Left ventricle myocardium superior (tissue), 1 donor: ENCODE data around the gene PLCG2. TPM values are rescaled to one million over a fixed set of nuclear protein-coding genes. Genes with fewer than 3 reads are reported as not detected.

Experiments used
- ATAC-seq: fragments of 200-7000 bp; cut with Tn5 transposase; one replicate; pipeline ENCODE4 v1.9.1; 2020; ENCODE audit warnings: mild to moderate bottlenecking, moderate library complexity
- DNase-seq: peaks from one replicate; pipeline ENCODE4 v3.0.0-alpha.2; 2020
- intact Hi-C: fragments of 100-400 bp; cut with micrococcal nuclease; formaldehyde crosslinking; loops from one replicate; pipeline ENCODE4 v1.11.0; 2022
- total RNA-seq: library from RNA; stranded (reverse); fragmentation: NEBNext Ultra II Directional; extraction: Animal tissue kit (Norgen Biotek cat#: 25700); gene quantifications from one replicate; pipeline ENCODE4 v1.2.1, GENCODE V29; 2021
- donor health status: DM: no; HTN: yes; CAD: no; lungs with severe emphysema.

Gene PLCG2
- total RNA-seq, 1 donor from 2014 or later, result 5.2 TPM

DNA sequence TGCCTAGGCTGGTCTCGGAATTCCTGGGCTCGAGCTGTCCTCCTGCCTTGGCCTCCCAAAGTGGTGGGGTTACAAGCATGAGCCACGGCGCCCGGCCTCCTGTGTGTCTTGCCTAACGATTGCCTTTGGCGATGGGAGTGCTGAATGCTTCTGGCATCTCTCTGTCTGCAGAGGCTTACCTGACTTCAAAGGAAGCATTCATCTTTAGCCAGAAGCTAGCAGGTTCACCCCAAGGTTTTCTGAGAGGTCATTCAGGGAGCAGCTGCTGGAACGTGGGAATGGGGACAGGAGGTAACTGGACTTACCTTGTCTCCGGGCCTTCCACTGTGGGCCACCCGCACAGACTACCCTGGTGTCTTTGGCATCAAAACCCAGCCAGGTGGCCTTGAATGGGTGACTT is 54.7 kb downstream of the PLCG2 start:
- ATAC-seq, result no peak
- DNase-seq, result no peak
- intact Hi-C loops, result no loop called here

DNA sequence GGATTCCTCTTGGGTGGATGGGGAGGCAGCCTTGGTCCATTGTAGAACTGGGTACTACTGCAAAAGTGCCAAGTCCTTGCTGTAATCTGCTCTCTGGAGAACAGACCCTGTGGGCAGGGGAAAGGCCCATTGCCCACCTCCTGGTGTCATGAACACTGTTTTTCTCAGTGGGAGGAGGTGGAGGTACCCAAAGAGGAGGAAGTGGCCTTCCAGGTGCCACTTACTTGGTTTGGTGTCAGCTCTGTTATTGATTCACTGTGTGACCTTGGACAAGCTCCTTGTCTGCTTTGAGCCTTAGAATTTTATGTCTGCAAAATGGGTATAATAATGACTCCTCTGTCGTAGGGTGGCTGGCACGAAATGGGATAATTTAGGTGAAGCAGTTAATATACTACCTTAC is 55.8 kb downstream of the PLCG2 start:
- DNase-seq, result no peak
- intact Hi-C loops, result no loop called here
- ATAC-seq, result no peak

DNA sequence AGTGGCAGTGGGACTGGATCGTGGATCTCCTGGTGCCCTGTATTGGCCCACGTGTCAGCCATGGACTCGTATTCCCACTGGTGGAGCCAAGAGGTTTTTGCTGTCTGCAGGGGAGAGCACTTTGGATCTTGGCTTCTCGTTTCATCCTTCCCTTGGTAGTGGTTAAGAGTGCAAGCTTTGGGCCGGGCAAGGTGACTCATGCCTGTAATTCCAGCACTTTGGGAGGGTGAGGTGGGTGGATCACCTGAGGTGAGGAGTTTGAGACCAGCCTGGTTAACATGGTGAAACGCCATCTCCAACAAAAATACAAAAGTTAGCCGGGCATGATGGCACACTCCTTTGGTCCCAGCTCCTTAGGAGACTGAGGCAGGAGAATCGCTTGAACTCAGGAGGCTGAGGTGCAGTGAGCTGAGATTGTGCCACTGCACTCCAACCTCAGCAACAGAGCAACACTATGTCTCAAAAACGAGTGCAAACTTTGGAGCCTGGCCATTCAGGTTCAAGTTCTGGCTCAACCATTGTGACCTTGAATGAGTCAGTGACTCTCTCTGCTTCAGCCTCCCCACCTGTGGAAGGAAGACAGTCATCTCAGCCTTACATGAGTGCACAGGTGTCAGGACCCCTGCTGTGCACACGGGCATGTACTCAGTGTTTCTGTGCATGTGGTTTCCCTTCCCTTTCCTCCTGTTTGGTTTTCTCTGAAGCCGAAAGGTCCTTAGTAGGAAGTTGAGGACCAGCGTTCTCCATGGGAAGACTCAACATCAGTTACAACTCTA is 57.4 kb downstream of the PLCG2 start:
- no peak for DNase-seq
- no peak for ATAC-seq
- intact Hi-C loops, result no loop called here

DNA sequence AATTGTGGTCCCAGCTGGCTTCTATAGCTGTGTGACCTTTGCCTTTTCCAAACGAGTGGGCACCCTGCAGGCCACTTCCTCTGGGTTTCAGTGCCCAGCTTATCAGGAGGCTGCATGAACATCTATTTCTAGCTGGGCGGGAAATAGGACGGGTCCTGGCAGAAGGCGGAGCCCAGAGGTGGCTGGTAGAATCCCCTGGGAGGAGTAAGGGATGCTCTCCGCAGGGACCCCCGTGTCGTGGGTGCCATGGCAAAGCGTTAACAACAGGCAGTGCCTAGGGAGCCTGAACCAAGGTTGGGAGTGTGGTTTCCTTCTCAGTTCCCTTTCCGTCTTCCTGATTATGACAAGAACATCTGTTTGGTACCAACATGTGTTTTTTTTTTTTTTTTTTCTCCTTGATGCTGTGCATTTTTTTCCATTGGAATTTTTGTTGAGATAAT is 58.2 kb downstream of the PLCG2 start:
- DNase-seq (no peak), ATAC-seq (no peak)
- intact Hi-C loops, result no loop called here

DNA sequence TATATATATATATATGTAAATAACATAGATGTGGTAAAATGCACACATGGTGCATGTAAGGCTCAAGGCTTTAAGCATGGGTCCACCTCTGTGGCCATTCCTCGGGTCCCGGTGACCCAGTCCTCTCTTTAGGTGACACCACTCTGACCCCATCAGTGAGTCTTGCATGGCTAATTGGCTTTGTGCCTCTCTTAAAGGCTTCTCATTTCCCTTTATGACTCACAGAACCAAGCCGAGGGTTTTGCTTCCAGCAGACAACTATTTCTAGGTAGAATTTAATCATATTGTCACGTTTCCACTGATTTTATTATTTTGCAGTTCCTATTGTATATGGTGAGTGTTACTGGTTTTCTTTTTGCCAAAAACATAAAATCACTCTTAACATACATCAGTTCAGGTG is 59.7 kb downstream of the PLCG2 start:
- DNase-seq (no peak), ATAC-seq (no peak)

DNA sequence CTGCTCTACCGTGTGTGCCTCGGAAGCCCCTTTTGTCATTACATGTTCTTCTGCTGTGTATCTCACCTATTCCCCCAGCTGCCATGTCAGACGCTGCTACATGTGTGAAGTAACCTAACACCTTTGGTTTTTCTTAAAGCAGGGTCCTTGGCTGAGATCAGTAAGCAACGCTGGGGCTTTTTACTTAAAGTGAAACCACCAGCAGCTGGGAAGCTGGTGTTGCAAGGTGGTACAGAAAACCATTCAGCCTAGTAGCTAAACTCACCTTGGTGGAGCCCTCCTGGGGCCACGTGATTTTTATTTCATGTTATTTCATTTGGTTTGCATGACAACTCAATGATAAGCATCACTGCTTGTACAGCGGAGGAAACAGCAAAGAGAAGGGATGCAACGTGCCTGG is 62.6 kb downstream of the PLCG2 start:
- no peak for DNase-seq
- no peak for ATAC-seq
- intact Hi-C loops, result no loop called here

More for the DNA sequence above, 59.7 kb downstream of the PLCG2 start:
- intact Hi-C loops, result no loop called here

DNA sequence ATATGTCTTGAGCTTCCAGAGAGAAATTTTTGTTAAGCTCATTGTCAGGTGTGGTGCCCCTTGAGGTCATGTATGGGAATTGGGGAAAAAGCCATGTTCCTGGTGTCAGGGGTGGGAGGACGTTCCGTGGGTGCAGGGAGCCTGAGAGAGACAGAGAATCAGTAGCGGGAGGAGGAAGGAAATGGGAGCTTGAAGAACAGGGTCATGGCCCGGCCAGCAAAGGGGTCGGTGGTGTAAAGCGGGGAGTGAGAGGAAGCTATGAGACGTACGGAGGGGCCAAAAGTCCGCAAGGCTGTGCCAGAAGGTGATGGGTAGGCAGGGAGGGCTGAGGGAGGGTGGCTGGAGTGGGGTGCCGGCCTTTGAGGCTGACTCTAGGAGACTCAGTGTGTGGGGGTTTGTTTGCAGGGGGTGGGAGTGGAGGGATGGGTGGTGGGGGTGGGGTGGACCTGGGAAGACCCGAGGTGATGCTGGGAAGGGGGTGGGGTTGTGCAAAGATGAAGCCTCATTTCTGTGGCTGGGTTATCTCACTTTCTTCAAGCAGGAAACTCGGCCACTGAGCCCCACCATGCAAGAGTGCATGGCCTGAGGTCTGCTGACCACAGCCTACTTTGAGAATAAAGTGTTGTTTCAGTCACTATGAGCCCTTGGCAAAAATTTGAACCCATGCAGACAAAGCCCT is 63.6 kb downstream of the PLCG2 start:
- ATAC-seq (no peak), DNase-seq (no peak)
- intact Hi-C loops, result no loop called here

DNA sequence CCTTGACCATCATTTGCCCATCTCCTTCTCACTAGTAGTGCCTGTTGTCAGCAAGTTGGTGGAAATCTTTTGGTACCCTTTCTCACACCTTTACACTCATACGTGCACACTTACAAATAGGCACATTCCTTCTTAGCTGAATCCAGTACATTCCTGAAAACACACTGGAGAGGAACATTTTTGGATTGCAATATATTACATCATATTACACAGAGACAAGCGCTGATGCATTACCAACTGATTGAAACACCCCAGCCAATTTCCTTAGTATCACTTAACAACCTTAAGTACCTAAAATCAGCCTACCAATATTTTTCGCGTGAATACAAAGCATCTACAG is 64.1 kb downstream of the PLCG2 start:
- no peak for ATAC-seq
- intact Hi-C loops, result no loop called here
- no peak for DNase-seq

DNA sequence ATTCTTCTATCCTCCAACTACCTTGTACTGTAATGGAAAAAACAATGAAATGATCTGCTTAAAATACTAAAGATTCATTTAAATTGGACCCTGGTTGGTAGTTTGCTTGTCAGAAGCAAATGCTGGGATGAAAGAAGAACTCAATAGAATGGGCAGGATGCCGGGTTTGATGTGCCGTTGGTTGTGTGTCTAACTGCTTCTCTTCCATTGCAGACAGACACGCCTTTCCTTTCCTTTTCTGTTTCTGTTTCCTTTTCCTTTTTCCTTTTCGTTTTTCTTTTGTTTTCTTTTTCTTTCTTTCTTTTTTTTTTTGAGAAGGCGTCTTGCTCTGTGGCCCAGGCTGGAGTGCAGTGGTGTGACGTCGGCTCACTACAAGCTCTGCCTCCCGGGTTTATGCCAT is 64.6 kb downstream of the PLCG2 start:
- DNase-seq (no peak), ATAC-seq (no peak)
- intact Hi-C loops, result no loop called here

DNA sequence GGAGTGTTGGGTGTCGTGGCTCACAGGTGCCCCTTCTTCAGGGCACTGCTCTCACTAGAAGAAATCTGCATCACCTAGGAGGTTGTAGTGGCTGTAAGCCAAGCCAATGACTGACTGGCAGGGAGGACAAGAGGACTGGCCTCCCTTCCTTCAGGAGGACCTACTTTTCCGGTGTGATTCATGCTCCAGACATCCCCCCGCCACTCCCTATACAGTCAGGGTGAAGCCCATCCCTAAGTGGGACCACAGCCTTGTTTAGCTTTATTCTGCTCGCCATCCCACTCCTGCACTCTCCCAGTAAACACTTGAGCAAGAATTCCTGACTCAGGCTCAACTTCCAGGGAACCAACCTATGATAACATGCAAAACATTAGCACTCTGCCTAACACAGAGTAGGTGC is 67.0 kb downstream of the PLCG2 start:
- ATAC-seq (no peak), DNase-seq (no peak)
- intact Hi-C loops, result no loop called here

DNA sequence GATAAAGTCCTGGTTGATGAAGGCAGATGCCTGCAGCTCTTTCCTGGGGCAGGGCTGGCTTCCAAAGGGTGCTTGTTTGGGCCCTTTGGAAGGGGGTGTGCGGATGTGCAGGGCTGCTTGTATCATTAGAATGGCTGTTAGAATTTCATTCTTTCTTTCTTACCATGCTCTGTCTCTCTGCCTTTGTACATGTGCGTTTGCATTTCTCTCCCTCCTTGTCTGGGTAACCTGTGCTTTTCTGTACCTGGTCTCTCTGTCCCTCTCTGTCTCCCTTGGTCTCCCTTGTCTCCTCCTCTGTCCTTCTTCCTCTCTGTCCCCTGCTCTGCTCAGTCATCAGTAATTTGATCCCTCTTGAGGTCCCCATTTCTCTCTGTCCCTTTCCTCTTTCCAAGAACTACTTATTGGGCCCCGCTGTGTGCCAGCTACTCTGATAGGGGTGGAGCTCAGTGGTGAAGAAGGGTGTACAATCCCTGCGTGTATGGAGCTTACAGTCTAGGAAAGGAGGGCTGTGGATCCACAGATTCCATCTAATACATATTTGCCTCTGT is 69.3 kb downstream of the PLCG2 start:
- no peak for DNase-seq
- no peak for ATAC-seq
- intact Hi-C loops, result no loop called here

DNA sequence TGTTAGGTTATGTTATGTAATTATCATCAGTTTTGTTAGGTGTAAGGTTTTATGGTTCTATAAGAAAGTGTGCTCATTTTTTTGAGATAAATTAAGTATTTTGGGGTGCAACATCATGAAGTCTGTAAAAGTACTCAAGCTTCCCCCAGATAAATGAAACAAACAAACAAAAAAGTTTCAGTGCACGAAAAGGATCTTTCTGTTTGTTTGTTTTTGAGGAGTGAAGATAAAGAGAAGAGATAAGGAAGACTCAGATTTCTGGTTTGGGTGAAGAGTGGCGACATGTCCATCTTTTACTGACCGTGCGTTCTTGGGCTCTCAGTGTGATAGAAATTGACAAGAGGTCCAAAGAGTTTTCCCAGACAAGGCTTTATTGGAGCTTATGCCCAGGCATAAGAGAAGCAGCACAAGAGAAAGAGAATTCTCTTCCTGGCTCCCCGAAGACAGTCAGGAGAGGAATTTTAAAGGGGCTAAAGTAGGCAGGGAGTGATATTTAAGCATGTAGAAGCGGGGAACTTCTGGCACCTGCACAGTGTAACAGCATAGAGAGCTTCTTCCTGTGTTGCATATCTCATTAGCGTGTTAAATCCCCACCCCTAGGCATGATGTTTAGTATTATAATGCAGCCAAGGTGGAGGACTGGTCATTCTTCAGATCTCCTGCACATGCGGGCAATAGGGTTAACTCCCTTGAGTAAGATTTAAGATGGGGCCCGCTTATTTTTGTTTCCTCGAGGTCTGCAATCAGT is 71.3 kb downstream of the PLCG2 start:
- DNase-seq (no peak), ATAC-seq (no peak)
- intact Hi-C loops, result no loop called here

DNA sequence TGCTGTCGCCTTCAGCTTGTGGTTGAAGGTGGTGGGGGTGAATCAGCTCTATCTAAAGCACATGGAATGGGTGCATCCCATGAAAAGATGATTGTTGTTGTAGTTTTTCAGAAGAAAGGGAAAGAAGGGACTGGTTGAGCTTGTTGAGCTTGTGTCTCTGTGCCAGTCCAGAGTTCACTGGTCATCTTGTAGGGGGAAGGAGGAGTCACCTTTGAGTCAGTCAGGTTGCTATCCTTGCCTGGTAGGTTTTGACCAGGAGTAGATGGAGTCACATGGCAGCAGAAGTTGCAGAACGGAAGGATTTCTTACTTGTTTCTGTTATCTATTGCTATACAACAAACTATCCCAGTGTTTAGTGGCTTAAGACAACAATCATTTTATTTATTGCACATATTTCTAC is 73.3 kb downstream of the PLCG2 start:
- no peak for DNase-seq
- intact Hi-C loops, result no loop called here
- no peak for ATAC-seq

DNA sequence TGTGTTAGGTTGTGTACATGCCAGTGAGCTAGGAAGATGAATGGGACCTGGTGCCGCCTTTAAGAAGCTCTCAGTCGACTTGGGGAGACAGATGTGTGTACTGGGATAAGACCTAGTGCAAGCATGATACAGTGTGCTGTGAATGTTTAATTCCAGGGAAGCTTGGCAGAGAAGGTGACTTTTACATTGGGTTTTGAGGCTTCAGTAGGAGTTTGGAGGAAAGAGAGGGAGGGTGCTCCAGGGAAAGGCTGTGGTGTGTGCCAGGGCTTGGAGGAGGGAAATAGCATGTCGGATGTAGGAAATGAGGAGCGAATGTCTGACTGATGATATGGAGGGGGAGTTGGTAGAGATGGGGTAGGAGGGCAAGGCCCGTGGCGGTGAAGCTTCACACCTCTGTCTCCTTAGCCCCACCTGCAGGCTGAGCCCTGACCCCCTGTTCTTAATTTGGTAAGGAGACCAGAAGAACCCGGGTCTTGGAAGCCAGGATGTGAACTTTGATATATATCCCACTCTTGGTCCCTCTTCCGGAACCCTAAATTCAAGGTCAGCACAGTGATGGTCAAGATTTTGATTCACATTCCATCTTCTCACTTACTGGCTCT is 76.6 kb downstream of the PLCG2 start:
- ATAC-seq (no peak), DNase-seq (no peak)
- intact Hi-C loops, result no loop called here

DNA sequence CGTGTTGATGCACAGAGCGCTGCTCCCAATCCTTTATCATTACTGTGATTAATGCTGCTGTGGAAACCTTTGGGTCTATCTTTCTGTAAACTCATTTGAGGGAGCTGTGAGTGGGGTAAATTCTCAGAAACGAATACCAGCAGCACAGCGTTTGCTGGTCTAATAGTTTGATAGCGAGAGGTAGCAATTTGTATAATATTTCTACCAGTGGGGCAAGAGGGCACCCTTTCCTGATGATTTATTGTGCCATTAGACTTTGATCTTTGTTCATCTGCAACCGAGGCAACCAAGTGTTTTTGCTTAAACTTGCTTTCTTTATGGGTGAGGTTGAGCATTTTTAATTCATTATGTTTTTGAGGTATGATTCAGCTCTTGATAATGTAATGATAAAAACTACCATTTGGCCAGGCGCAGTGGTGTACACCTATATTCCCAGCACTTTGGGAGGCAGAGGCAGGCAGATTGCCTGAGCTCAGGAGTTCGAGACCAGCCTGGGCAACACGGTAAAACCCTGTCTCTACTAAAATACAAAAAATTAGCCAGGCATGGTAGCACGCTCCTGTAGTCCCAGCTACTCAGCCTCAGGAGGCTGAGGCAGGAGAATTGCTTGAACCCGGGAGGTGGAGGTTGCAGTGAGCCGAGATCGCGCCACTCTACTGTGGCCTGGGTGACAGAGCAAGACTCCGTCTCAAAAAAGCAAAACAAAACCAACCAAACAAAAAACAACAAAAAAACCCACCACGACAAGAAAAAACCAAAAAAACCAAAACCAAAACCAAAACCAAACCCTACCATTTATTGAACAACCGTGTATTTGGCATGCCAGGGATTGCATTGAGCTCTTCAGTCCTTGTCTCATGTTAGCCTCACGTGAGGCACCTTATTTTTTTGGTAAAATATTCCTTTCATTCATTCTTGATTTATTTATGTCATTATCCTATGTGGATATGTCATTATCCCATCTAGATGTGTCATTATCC is 81.5 kb downstream of the PLCG2 start:
- ATAC-seq (no peak), DNase-seq (no peak)
- intact Hi-C loops, result no loop called here

DNA sequence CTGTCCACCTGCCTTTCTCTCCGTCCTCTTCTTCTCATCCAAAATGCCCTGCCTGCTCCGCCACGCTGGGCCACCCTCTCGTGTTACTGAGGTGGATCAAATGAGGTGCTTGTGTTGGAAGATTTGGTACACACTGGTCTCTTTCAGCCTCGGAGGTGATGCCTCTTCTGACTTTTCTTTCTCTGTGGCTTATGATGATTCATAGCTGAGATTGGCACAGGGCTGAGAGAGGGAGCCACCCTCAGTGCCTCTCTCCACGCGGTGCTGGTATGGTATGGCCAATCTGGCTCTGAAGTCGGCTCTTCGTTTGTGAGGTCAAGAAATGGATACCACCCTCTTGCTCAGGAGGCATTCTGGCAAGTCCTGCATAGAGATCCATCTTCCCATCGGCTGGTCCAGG is 82.4 kb downstream of the PLCG2 start:
- intact Hi-C loops, result no loop called here
- ATAC-seq, result no peak

DNA sequence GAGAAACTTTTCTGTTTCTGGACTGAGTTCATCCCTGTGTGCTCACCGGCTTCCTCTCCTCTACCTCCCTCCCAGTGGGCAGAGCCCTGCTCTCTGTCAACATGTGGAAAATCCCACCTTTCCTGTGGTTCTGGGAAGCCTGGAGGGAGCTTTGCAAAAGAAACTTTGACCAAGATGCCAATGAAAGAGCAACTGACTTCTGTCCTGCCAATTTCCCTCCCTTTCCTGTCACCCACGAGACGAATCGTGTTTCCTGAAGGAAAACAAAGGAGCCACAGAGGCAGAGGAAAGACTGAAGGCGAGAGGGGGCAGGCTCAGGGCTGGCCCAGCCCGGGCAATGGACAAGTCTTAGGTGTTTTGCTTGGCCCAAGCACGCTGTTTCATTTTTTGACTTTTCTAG is 82.8 kb downstream of the PLCG2 start:
- DNase-seq (no peak), ATAC-seq (peak; percentile 42)
- intact Hi-C loops, result no loop called here

More for the DNA sequence above, 82.4 kb downstream of the PLCG2 start:
- DNase-seq, result no peak

DNA sequence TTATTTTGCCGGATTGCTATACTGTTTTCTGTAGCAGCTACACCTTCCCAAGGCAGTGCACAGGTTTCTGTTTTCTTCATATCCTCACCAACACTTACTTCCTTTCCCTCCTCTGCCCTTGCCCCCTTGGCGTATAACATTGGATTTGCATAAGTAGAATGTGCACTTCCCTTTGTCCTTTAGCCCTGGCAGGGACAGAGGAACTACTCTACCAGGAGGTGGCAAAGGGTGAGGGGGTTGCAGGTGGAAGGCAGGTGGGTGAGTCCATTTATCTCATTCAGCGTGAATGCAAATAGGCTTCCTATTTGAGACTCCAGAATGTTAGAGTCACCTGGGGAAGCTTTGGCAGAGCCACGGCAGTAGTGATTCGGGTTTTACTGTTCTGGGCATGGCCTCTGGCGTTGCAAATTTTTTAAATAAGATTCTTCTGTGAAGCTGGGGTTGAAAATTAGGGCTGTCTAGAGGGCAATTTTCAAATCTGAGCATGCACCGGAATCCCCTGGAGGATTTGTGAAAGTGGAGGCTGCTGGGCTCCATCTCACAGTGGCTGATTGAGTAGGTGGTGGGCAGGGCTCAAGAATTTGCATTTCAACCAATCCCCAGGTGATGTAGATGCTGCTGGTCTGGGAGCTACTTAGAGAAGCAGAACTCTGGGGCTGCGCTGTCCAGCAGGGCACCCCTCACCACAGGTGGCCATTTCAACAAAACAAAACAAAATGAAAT is 84.7 kb downstream of the PLCG2 start:
- ATAC-seq (no peak), DNase-seq (no peak)
- intact Hi-C loops, result no loop called here
